Measurements from ENCODE around the gene CTAGE9.
A peak's percentile ranks its signal among the peaks of the same experiment; 100 is the strongest.
"Not testable (repeated sequence)": the region's sequence is repeated elsewhere in the genome, so short reads cannot be mapped to it uniquely, and the experiment has no call there.

Gene CTAGE9

DNA sequence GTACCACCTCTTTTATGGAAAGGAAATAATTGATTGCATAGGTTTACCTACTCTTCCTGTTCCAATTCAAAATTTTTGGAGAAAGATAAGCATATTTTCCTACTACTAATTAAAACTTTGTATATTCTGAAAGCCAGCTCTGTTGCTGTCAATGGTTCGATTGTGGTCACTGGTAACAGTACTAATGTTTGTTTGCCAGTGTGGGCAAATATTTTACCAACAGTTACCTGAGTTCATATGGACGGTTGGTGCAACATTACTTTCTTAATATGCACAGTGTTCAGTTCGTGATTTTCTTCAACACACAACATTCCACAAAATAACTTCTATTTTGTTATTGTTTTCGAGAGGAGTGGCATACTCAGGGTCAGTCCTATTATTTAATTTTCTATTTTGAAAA, 17.1 kb upstream of the CTAGE9 start:
- DNase-seq = no peak

DNA sequence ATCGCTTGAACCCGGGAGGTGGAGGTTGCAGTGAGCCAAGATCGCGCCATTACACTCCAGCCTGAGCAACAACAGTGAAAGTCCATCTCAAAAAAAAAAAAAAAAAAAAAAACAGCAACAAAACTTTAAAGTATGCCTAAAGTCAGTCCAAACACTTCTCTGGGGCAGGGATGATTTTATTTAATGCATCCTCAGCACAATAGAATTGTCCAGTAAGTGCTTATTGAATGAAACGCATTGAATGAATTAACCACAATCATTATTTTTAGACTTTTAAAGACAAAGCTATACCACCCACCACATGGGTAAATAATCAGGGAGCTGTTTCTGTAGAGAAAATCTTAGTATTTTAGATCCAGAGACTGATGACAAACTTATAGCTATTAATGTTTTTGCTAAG, 16.6 kb upstream of the CTAGE9 start:
- DNase-seq = no peak

DNA sequence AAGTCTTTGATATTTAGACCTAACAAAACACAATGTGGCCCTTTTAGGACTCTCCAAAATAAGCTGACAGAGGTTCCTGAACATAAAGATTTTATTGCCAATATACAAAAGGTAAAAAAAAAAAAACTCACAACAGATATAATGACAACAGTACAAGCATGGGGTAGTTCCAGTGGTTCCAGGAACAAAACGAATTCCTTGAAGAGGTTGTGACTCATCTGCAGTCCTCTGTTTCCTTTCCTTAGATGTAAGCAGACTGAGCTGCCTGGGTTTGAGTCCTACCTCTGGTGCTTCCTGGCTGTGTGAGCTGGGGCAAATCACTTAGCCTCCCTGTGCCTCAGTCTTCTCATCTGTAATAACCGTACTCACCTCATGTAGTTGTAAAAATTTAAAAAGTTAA, 13.3 kb upstream of the CTAGE9 start:
- no peak for DNase-seq

DNA sequence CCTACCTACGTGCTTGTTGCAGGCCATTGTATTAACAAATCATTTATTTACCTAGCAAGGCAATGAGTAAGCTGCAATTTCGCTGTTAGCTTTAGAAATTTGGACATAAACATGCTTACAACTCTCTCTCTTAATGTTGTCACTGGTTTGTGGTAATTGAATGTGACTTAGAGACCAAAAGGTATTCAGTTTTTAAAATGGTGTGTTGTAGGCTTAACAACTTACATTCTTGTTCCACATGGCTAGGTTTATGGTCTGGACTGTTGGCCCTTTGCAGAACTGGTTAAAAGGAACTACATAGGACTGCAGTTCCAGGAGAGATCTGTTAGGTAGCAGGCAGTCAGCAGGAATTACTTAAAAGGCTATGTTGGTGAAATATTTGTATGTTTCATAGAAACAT, 10.3 kb upstream of the CTAGE9 start:
- DNase-seq = no peak

DNA sequence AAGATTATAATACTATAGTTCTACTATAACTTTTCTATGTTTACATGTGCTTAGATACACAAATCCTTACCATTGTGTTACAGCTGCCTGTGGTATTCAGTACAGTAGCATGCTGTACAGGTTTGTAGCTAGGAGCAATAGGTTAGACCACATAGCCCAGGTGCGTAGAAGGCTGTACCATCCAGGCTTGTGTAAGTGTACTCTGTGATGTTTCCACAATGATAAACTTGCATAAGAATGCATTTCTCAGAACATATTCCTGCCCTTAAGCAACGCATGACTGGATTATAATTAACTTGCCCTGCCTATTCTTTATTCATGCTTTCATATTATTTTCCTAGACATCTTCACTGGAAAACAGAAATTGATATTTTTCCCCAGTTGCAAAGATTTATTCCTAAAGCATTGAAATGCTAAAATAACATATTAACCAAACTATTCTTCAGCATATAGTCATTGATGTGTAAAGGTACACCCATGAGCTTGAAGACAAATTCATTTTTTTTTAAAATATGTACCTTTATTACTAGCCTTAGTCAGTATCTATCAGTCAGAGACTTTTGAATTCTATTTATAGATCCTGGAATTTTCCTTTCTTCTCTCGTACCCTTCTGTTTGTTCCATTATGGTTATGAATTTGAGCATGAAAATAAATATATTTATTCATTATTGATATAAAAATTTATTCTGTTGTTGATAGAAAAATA, 7.2 kb upstream of the CTAGE9 start:
- no peak for DNase-seq

DNA sequence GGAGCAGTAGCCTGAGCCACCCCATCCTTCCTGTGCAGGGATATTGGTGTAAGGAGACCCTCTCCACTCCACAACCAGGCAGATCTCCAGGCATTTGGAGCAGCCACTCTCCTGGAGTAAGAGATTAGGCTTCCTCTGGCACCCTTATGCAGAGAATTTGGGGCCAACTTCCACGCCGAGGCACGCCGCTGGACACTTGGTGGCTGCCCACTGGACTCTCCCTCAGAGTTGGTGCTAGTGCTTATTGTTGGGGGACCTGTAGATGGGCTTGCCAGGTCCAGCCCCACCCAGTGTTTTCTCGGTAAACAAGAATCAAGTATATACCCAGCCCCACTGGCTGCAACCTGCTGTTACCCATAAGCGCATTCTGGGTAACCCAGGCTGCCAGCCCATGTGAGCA, 4.8 kb upstream of the CTAGE9 start:
- not testable (repeated sequence) for DNase-seq

DNA sequence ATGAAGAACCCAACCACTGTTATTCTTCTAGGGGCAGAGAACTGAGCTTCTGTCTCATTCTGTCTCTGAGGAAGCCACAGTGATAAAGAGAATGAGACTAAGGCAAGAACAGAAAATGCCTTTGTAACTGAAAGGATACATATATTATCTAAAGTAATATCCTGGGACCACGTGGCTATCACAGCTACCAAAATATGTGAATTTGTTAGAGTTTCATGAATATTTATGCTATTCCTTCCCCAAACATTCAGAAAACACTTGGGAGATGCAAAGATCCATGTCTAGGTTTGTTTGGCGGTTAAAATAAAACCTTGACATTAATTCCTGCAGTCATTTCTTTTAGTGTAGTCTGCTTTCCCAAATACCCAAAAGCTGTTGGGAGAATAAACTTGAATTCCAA, 6.9 kb downstream of the CTAGE9 start:
- DNase-seq = not testable (repeated sequence)

DNA sequence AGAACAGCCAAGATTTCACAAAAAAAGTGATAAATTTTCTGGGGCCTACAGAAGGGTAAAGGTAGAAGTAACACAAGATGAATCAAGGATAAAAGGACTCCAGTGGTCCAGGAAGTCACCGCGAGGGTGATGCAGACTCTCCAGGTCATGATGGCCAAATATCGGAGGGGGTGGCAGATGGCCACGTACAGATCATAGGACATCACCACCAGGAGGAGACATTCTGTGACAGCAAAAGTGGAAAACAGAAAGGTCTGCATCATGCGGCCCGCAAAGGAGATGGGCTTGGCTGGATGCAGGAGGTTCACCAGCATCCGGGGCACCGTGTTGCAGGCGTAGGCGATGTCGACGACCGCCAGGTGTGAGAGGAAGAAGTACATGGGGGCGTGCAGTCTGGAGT, 10.0 kb downstream of the CTAGE9 start:
- not testable (repeated sequence) for DNase-seq

DNA sequence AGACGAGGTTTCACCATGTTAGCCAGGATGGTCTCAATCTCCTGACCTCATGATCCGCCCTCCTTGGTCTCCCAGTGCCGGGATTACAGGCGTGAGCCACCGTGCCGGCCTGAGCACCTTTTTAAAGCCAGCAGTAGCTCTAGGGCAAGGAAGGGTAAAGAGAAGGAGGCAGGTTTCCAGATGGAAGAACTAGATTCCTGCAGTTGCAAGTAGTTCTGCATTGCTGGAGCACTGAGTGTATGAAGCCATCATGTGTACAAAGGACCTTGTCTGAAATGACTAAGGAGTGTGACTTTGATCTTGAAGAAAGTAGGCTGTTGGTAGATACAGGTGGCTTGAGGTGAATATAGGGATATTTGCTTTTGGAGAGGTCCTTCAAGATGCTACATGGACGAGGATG, 13.9 kb downstream of the CTAGE9 start:
- DNase-seq = no peak

DNA sequence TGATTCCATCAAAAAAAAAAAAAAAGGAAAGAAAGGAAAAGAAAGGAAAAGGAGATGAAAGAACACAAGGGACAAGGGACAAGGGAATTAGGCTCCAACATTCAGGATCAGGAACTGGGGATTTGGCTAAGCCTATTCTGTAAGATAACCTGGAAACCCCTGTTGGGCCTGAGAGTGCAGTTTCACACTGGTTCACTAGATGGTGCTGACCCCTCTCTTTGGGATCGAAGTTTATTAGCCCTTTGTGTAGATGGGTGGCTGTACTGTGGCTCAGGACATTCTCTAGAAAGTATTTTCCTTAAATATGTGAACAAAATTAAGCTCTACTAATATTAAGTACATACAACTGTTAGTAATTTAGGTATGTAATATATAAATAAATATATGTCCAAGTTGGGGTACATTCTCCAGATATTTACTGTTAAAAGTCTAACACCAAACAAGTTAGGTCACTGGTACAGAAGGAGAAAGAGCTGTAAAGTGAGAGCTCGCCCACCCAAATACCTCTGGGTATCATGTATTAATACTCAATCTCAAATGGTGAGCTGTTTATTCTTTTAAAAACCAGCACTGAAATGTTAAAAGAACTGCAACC, 15.9 kb downstream of the CTAGE9 start:
- peak; percentile 15 for DNase-seq

DNA sequence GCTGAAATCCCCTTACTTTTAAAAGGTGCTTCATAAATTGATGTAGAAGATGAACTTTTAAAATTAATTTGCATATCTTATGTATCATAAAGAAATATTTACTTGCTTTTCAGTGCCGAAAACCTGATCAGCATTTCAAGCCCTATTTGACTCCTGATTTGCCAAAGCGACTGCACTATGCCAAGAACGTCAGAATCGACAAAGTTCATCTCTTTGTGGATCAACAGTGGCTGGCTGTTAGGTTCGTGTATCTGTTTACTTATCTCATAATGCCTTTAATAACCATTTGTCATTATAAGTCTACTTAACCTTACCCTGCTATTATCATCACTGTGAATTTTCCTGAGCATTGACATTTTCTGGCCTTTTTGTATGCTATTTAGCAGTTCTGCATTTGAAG, 17.4 kb downstream of the CTAGE9 start:
- DNase-seq = no peak

DNA sequence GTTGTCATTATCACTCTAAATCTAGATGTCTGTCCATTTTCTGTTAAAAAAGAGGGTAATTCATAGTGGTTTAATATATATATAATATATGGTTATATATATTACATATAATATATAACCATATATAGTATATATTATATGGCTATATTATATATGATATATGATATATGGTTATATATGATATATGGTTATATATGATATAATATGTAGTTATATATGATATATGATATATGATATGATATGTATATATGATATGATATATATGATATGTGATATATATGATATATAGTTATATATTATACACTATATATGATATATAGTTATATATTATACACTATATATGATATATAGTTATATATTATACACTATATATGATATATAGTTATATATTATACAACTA, 18.2 kb downstream of the CTAGE9 start:
- no peak for DNase-seq

DNA sequence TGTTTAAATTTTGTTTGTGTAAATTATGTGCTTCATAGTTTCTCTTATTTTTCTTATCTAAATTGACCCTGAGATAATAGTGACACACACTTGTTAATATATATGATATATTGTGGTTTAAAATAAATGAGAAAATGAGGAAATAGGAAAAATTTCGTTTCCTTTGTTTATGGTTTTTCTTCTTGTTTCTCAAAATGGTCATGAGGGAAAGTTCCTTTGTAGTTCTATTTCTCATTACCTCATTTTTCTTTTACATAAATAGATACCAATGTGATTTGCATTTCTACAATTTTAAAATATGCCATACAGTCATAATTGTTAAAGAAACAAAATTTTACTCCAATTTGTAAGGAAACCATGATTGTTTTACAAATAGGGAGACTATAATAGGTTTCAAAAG, 18.8 kb downstream of the CTAGE9 start:
- no peak for DNase-seq

DNA sequence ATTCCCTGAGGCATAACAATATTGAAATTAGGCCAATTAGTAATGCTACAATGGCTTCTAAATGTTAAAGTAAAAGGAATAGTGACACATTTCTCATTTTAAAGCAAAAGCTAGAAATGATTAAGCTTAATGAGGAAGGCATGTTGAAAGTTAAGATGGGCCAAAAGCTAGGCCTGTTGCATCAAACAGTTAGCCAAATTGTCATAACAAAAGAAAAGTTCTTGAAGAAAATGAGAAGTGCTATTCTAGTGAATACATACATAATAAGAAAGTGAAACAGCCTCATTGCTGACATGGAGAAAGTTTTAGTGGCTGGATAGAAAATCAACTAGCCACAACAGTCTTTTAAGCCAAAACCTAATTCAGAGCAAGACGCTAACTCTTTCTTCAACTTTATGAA, 22.5 kb downstream of the CTAGE9 start:
- no peak for DNase-seq

DNA sequence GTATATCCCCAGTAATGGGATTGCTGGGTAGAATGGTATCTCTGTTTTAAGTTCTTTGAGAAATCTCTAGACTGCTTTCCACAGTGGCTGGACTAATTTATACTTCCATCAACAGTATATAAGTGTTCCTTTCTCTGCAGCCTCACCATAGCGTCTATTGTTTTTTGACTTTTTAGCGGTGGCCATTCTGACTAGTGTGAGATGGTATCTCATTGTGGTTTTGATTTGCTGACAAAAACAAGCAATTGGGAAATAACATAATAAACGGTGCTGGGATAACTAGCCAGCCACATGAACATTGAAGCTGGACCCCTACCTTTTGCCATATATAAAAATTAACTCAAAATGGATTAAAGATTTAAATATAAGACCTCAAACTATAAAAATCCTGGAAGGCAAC, 23.8 kb downstream of the CTAGE9 start:
- no peak for DNase-seq

DNA sequence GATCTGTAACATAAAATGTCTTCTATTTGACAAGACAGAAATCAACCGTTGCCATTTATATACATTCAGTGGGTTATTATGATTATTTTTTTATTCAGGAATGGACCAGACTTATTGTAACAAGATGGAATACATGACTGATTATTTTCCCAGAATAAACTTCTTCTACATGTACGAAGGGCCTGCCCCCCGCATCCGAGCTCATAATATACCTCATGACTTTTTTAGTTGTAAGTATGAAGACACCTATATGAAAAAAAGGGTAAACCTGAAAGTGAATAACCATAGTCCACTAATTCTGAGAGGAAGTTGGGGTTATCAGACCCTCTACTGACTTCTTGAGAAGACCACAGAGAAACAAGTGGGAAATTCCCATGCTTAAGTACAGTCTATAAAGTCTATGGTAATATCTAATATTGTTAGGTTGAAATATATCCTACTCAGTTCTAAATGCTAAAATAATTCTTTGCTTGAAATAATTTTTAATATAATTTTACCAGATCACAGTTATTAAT, 25.5 kb downstream of the CTAGE9 start:
- no peak for DNase-seq

DNA sequence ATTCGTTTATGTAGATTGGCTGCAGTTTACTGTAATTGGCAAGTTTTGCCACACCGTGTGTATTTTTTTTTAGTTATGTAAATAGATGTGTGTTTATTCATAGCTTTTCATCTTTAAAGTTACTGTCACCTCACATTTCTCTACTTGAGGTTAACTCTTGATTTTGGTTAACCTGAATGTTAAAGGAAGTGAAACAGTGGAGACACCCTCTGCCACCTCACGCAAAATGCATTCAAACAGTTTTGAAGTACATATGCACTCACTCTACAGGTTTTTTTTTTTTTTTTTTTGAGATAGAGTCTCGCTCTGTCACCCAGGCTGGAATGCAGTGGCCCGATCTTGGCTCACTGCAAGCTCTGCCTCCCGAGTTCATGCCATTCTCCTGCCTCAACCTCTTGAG, 27.3 kb downstream of the CTAGE9 start:
- DNase-seq = no peak

DNA sequence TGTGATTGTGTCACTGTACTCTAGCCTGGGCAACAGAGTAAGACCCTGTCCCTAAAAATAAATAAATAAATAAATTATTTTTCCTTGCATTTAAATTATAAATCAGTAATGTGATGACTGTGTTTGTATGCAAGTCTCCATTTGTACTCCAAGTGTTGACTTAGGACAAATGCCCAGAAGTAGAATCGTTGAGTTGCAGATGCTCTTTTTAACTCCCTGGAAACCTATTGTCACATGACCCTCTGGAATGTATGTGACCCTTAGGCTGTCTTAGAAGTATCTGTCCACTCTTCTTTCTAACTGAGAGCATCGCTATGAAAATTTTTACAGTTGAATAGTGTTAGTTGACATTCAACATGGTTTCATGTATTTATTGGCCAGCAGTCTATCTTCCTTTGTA, 28.4 kb downstream of the CTAGE9 start:
- peak; percentile 6 for DNase-seq

DNA sequence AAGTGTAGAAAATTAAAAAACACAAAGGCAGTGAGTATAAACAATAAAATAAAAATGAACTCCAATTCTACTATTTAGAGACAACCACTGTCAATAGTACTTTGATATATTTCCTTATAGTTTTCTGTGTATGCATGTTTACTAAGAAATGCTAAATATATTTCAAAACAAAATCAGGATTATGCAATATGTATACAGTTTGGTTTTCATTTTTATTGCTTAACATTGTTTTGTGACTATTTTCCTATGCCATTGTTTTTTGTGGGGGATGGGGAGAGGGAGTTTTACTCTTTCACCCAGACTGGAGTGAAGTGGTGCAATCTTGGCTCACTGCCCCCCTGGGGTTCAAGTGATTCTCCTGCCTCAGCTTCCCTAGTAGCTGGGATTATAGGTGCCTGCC, 29.2 kb downstream of the CTAGE9 start:
- DNase-seq = no peak

DNA sequence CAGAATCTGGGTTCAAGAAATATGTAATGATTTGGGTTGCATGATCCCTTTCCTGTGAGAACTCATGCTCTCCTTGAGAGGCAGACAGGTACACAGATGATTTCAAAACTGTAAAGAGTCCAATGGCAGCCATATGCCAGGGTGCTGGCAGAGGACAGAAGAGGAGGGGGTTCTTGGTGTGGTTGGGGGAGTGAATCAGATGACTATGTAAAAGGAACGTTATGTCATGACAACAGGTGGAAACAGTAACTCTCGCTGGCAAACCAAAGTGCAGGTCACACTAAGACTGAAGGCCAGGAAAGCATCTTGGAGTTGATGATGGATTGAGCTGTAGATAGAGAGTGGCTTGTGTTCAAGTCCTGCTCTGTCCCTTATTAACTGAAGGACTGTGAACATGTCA, 29.9 kb downstream of the CTAGE9 start:
- no peak for DNase-seq

DNA sequence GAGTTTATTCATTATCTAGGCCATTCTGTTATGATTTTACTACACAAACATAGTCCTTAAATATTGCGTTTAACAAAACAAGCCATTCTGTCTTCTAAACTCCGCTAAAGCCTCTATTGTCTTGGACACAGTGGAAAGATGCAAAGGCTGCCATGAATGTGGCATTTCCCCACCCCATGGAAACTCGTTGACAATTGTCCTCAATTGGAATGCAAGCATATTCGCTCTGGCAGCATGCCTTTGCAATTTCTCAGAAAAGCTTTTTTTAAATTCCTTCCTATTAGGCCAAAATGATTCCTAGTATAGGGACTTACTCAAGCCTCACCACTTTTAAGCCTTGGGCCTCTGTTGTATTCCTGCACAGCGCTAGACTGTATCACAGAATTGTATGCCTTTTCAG, 32.4 kb downstream of the CTAGE9 start:
- no peak for DNase-seq

DNA sequence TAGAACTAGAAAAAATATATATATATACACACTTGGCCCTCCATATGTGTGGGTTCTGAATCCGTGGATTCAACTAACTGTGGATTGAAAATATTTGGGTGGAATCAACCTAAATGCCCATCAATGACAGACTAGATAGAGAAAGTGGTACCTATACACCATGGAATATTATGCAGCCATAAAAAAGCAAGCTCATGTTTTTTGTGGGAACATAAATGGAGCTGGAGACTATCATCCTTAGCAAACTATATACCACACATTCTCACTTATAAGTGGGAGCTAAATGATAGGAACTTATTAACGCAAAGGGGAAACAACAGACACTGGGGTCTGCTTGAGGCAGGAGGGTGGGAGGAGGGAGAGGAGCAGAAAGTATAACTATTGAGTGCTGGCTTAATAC, 37.6 kb downstream of the CTAGE9 start:
- DNase-seq = no peak

DNA sequence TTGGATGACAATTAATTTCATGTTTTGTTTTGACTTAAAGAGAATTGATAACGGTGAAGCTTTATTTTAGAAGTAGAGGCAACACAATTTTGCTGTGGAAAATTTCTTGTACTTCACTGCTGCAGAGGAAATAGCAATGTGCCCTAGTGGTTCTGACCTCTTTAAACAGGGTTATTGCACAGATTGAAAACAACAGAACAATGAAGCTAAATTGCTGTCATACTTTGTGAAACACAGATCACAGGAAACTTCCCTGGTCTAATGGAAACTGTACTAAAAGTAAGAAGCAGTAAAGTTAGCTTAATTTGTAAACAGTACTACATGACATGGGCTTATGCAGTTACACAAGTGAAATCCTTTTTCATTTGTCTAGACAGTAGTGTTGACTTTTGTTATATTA, 40.9 kb downstream of the CTAGE9 start:
- DNase-seq = no peak

DNA sequence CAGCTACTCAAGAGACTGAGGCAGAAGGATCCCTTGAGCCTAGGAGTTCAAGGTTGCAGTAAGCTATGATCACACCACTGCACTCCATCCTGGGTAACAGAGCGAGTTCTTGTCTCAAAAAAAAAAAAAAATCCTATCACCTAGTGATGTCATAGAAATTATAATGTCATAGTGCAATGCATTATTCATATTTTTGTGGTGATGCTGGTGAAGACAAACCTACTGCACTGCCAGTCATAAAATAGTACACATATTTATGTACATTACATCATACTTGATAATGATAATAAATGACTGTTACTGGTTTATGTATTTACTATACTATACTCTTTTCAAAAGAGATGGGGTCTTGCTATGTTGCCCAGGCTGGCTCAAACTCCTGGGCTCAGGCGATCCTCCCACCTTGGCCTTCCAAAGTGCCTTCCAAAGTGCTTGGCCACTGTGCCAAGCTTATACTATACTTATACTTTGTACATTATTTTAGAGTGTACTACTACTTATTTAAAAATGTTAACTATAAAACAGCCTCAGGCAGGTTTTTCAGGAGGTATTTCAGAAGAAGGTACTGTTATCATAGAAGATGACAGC, 47.1 kb downstream of the CTAGE9 start:
- DNase-seq = no peak

DNA sequence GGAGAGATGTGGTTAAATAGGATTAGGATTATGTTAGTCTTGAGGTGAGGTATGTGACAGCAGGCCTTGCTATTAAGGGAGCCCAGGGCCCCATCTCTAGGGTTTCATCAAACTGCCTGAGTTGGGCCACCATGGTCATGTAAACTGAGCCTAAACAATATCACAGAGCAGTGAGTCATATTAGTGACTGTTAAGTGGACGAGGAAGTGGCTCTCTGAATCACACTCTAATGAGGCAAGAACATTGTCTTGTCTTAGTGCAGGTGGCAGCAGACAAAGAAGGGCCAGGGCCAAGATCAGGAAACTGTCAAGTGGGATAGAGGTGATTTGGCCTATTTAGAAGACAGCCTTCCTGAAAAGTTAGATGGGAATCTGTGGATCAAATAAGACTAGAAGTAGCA, 50.6 kb downstream of the CTAGE9 start:
- no peak for DNase-seq

All from SHP77 treated with DMSO at 0.1 percent for 48 hours (cell line).